Mesothelial cell of epicardium (in vitro differentiated cells): ENCODE results near the gene VSTM4. TPM values are rescaled to one million over a fixed set of nuclear protein-coding genes. Genes with fewer than 3 reads are reported as not detected.

Source experiments
- DNase-seq, 2 experiments: peaks; one replicate each; pipeline ENCODE4 v3.0.0; 2021; ENCODE audit warnings: low spot score in 2 of 2; ENCODE audit not compliant: unreplicated experiment in 2 of 2
- H3K27ac Mint-ChIP-seq: 2 replicates; pipeline ENCODE4 v1.8.0; 2021; ENCODE audit warnings: mixed read lengths
- H3K27me3 Mint-ChIP-seq: 2 replicates; pipeline ENCODE4 v1.8.0; 2021; ENCODE audit warnings: low read depth, mixed read lengths
- H3K36me3 Mint-ChIP-seq: 2 replicates; pipeline ENCODE4 v1.8.0; 2021; ENCODE audit warnings: mixed read lengths
- H3K4me1 Mint-ChIP-seq: 2 replicates; pipeline ENCODE4 v1.8.0; 2021; ENCODE audit warnings: mixed read lengths
- H3K4me3 Mint-ChIP-seq: 2 replicates; pipeline ENCODE4 v1.8.0; 2021; ENCODE audit warnings: mild to moderate bottlenecking, moderate library complexity, mixed read lengths
- H3K9me3 Mint-ChIP-seq: 2 replicates; pipeline ENCODE4 v1.8.0; 2021; ENCODE audit warnings: mixed read lengths
- CTCF ChIP-seq: fragments of 200-600 bp; sonication (generic); IDR thresholded peaks from one replicate; pipeline ENCODE4 v1.5.0; 2021; ENCODE audit warnings: antibody characterized with exemption; ENCODE audit not compliant: unreplicated experiment
- total RNA-seq: library from RNA; stranded (reverse); gene quantifications from 3 replicates; pipeline ENCODE4 v1.2.1, GENCODE V29; 2021

Gene VSTM4
- total RNA-seq, 1 donor from 2014 or later = 3.5 TPM

- H3K36me3 Mint-ChIP-seq = no peaks in the 10 kb centered on the region
- no peak for TF ChIP-seq CTCF
- no peak overlapping the region for H3K27ac Mint-ChIP-seq
- H3K27me3 Mint-ChIP-seq = peaks cover 19% of the 10 kb centered on the region
- DNase-seq = no peak
- H3K4me1 Mint-ChIP-seq = peaks cover 7% of the 10 kb centered on the region
- no peak overlapping the region for H3K4me3 Mint-ChIP-seq
- H3K9me3 Mint-ChIP-seq = peaks cover 15% of the 10 kb centered on the region
Measured at GRCh38 chr10:49090189-49090575, 25.1 kb downstream of the VSTM4 start.

- Mint-ChIP-seq H3K4me1 (peaks cover 7% of the 10 kb centered on the region), H3K4me3 (no peak overlapping the region), H3K27ac (no peak overlapping the region), H3K9me3 (peaks cover 15% of the 10 kb centered on the region), H3K36me3 (no peaks in the 10 kb centered on the region), H3K27me3 (peaks cover 18% of the 10 kb centered on the region)
- no peak for DNase-seq
- no peak for TF ChIP-seq CTCF
Measured at GRCh38 chr10:49089557-49090188, 25.6 kb downstream of the VSTM4 start.

- no peak overlapping the region for H3K4me3 Mint-ChIP-seq
- H3K27ac Mint-ChIP-seq = no peak overlapping the region
Measured at GRCh38 chr10:49089152-49089551, 26.2 kb downstream of the VSTM4 start.

GRCh38 chr10:49086889-49087288 is 28.4 kb downstream of the VSTM4 start:
- peaks cover 15% of the 10 kb centered on the region for H3K9me3 Mint-ChIP-seq
- no peaks in the 10 kb centered on the region for H3K36me3 Mint-ChIP-seq
- DNase-seq = no peak
- no peak overlapping the region for H3K27ac Mint-ChIP-seq
- no peak overlapping the region for H3K4me3 Mint-ChIP-seq
- H3K27me3 Mint-ChIP-seq = peaks cover 11% of the 10 kb centered on the region
- TF ChIP-seq CTCF = no peak
- peaks cover 7% of the 10 kb centered on the region for H3K4me1 Mint-ChIP-seq

More at GRCh38 chr10:49089152-49089551, 26.2 kb downstream of the VSTM4 start:
- no peak for DNase-seq
- H3K36me3 Mint-ChIP-seq = no peaks in the 10 kb centered on the region
- peaks cover 16% of the 10 kb centered on the region for H3K27me3 Mint-ChIP-seq
- H3K9me3 Mint-ChIP-seq = peaks cover 15% of the 10 kb centered on the region
- peaks cover 7% of the 10 kb centered on the region for H3K4me1 Mint-ChIP-seq
- no peak for TF ChIP-seq CTCF

GRCh38 chr10:49083261-49083660 is 32.1 kb downstream of the VSTM4 start:
- no peak for DNase-seq
- no peaks in the 10 kb centered on the region for H3K4me1 Mint-ChIP-seq
- no peak overlapping the region for H3K4me3 Mint-ChIP-seq

More at GRCh38 chr10:49083261-49083660, 32.1 kb downstream of the VSTM4 start:
- peaks cover 15% of the 10 kb centered on the region for H3K9me3 Mint-ChIP-seq
- H3K27me3 Mint-ChIP-seq = peaks cover 25% of the 10 kb centered on the region
- TF ChIP-seq CTCF = no peak
- H3K36me3 Mint-ChIP-seq = no peaks in the 10 kb centered on the region
- H3K27ac Mint-ChIP-seq = no peak overlapping the region
